Effector memory CD4-positive, alpha-beta T cell (primary cell): ENCODE results near the gene CDH23.

Source experiments
- DNase-seq, 3 donors: peaks; one replicate each; pipeline ENCODE4 v3.0.0-alpha.2; 2020
- H3K27ac ChIP-seq: 2 replicates; pipeline ENCODE4 v1.7.0; 2013; ENCODE audit warnings: mild to moderate bottlenecking, low read length, moderate library complexity; ENCODE audit not compliant: insufficient read depth, poor library complexity, severe bottlenecking
- H3K27me3 ChIP-seq: replicated peaks from 2 replicates; pipeline ENCODE4 v1.7.0; 2013; ENCODE audit warnings: mild to moderate bottlenecking, low read length; ENCODE audit not compliant: insufficient read depth, control insufficient read depth, poor library complexity, severe bottlenecking
- H3K36me3 ChIP-seq: 2 replicates; pipeline ENCODE4 v1.7.0; 2013; ENCODE audit warnings: mild to moderate bottlenecking, low read length, moderate library complexity; ENCODE audit not compliant: control insufficient read depth, insufficient read depth
- H3K4me1 ChIP-seq: 2 replicates; pipeline ENCODE4 v1.7.0; 2013; ENCODE audit warnings: low read length, mild to moderate bottlenecking; ENCODE audit not compliant: control insufficient read depth, insufficient read depth, poor library complexity, severe bottlenecking
- H3K4me3 ChIP-seq: 2 replicates; pipeline ENCODE4 v1.7.0; 2013; ENCODE audit warnings: low read length, low read depth, mild to moderate bottlenecking; ENCODE audit not compliant: insufficient read depth, poor library complexity, severe bottlenecking
- H3K9me3 ChIP-seq: 2 replicates; pipeline ENCODE4 v1.7.0; 2013; ENCODE audit warnings: mild to moderate bottlenecking, low read length, moderate library complexity; ENCODE audit not compliant: control insufficient read depth

Gene CDH23

GRCh38 chr10:71478813-71479365, 82.2 kb downstream of the CDH23 start:
- no peak overlapping the region for H3K27ac ChIP-seq
- H3K4me1 ChIP-seq: no peaks in the 10 kb centered on the region
- H3K27me3 ChIP-seq: no peaks in the 10 kb centered on the region
- H3K36me3 ChIP-seq: no peaks in the 10 kb centered on the region
- no peak overlapping the region for H3K4me3 ChIP-seq
- DNase-seq: no peak
- H3K9me3 ChIP-seq: no peaks in the 10 kb centered on the region

DNA sequence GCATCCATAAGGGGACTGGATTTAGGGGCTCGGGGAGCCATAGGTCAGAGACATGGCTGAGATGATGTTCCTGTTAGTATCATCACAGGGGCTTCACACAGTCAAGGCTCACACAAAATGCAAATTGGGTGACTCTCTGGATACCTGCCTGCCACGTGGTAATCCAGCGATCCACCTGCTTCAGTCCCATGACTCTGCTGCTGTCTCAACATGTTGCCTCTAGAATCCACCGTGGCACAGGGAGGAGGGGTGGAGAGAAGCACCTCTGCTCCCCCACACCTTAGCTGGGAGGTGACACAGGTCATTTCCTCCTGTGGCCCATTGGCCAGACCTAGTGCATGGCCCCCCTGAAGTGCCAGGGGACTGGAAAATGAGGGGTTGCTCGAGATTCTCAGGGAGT, 83.1 kb downstream of the CDH23 start:
- H3K9me3 ChIP-seq: no peaks in the 10 kb centered on the region
- no peak for DNase-seq
- no peak overlapping the region for H3K27ac ChIP-seq
- H3K4me3 ChIP-seq: no peak overlapping the region
- no peaks in the 10 kb centered on the region for H3K27me3 ChIP-seq
- H3K4me1 ChIP-seq: no peaks in the 10 kb centered on the region
- H3K36me3 ChIP-seq: no peaks in the 10 kb centered on the region

- H3K9me3 ChIP-seq: no peaks in the 10 kb centered on the region
- DNase-seq: no peak
- H3K4me1 ChIP-seq: no peaks in the 10 kb centered on the region
- no peak overlapping the region for H3K27ac ChIP-seq
- H3K4me3 ChIP-seq: no peak overlapping the region
- H3K27me3 ChIP-seq: no peaks in the 10 kb centered on the region
- no peaks in the 10 kb centered on the region for H3K36me3 ChIP-seq
Measured at GRCh38 chr10:71480662-71481061, 83.9 kb downstream of the CDH23 start.

GRCh38 chr10:71481746-71482410, 85.2 kb downstream of the CDH23 start:
- Histone ChIP-seq H3K4me1 (no peaks in the 10 kb centered on the region), H3K36me3 (no peaks in the 10 kb centered on the region), H3K9me3 (no peaks in the 10 kb centered on the region), H3K27ac (no peak overlapping the region), H3K4me3 (no peak overlapping the region), H3K27me3 (no peaks in the 10 kb centered on the region)
- DNase-seq: no peak

DNA sequence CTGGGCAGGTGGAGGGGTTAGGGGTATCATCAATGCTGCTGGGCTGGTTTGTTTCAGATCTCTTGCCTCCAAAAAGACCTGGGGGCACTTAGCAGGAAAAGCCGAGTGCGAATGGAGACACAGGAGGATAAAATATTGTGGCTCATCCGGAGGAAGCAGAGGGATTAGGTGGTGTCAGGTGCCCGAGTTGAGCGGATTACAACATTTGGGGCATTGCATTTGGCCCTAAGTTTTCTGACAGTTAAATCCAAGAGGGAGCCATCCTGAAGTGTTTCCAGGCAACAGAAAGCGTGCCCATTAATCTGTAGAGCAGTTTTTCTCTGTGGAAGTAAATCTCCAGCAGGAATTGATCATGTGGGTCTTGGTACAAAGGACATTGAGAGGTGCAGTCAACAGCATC, 85.9 kb downstream of the CDH23 start:
- Histone ChIP-seq H3K9me3 (no peaks in the 10 kb centered on the region), H3K4me3 (no peak overlapping the region), H3K27ac (no peak overlapping the region), H3K36me3 (no peaks in the 10 kb centered on the region), H3K4me1 (no peaks in the 10 kb centered on the region), H3K27me3 (no peaks in the 10 kb centered on the region)
- no peak for DNase-seq

DNA sequence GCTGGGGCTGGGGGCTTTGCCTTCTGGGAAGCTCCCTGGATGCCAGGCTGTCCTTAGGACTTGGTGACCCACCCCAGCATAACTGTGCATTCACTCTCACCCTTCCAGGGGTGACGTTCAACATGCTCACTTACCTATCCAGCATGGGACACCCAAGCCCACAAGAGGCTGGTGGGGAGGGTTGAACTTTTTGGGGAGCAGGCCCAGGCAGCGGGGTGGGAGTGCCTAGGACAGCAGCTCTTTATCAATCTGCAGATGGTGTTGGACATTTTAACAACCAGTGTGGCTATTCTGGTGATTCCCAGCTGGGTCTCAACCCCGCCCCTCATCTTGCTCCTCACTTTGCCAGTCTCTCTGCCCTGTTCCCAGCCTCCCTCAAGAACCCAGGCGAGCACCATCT, 86.4 kb downstream of the CDH23 start:
- DNase-seq: no peak
- Histone ChIP-seq H3K27ac (no peak overlapping the region), H3K27me3 (no peaks in the 10 kb centered on the region), H3K4me1 (no peaks in the 10 kb centered on the region), H3K4me3 (no peak overlapping the region), H3K36me3 (no peaks in the 10 kb centered on the region), H3K9me3 (no peaks in the 10 kb centered on the region)

DNA sequence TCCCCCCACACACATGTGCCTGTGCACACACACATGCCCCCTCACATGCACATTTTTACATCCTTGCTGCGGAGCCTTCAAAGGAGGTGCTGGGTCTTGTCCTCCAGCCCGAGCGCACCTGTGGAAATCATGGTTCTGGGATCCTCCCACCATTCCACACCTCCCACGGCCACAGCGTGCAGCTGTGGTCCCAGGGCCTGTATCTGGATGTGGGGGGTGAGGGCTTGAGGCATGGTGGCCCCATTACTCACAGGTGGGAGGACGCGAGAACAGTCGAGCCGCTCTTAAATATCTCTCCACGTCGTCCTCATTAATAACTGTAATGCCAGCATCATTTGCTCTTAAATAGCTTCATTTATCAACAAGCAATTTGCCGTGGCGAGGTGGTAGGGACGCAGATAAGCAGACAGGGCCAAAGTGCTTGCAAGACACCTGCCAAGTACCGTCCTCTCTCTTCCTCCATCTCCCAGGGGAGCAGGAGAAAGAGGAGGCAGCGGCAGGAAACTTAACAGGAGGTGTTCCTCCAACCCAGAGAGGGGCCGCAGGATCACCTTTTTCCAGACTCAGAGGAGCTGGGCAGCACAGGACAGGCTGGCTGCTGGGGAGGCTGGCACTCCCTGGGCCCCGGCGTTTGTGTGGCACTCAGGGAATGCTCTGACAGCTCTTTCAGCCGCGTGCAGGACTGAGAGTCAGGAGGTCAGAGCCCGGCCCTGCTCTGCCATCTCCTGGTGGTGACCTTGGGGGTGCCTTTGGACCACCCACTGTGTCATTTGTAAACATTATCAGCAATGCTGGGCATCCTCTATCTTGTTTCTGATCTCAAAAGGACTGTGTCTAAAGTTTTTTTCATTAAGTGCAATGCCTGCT, 87.4 kb downstream of the CDH23 start:
- Histone ChIP-seq H3K27me3 (no peaks in the 10 kb centered on the region), H3K27ac (no peak overlapping the region), H3K4me3 (no peak overlapping the region), H3K36me3 (no peaks in the 10 kb centered on the region), H3K4me1 (no peaks in the 10 kb centered on the region), H3K9me3 (no peaks in the 10 kb centered on the region)
- DNase-seq: no peak

DNA sequence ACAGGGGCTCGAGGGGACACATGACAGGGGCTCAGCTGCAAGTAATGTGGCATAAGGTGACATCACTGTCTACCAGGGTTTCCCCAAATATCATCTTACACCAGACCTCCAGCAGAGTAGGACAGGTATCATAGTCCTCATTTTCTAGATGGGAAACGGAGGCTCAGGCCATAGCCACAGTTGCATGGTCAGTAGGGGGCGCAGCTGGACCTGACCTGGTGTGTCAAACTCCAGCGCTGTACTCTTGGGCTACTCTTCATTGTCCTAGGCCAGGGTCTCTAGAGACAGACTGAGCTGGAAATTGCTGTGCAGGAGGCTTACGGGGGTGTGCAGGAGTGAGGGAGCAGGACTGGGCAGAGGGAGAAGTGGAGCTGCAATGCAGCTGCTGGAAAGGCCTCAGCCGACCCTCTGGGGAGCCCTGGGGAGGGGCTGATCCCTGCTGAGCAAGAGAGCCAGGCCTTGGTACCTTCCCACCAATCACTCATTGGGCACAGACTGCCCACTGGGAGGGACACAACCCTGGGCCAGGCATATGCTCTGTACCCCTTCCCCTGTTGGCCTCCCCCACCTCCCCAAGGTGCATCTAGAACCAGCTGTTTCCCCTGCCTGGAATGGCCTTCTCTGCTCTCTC, 89.9 kb downstream of the CDH23 start:
- H3K36me3 ChIP-seq: no peaks in the 10 kb centered on the region
- no peaks in the 10 kb centered on the region for H3K9me3 ChIP-seq
- no peaks in the 10 kb centered on the region for H3K27me3 ChIP-seq
- H3K4me1 ChIP-seq: no peaks in the 10 kb centered on the region
- no peak overlapping the region for H3K4me3 ChIP-seq
- H3K27ac ChIP-seq: no peak overlapping the region
- peak in 1 of 3 donors; percentile 11 for DNase-seq

DNA sequence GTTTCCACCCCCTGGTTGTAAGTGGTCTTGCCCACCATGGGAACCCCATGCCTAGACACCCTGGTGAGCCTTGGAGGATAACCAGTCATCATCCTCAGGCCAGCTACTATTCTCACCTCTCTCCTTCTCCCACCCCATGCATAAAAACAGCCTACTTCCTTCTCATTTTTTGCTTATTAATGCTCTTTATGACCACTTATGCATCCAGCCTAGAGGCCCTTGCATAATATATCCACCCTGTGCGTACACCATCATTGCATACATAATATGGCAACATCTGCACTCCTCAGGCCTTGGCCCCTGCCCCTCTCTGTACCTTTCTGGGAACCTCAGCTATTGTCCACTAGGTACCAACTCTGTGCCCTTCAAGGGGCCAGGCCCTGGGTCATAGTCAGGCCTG, 91.0 kb downstream of the CDH23 start:
- no peaks in the 10 kb centered on the region for H3K27me3 ChIP-seq
- no peak for DNase-seq
- no peak overlapping the region for H3K27ac ChIP-seq
- H3K36me3 ChIP-seq: no peaks in the 10 kb centered on the region
- H3K9me3 ChIP-seq: no peaks in the 10 kb centered on the region
- H3K4me3 ChIP-seq: no peak overlapping the region
- H3K4me1 ChIP-seq: no peaks in the 10 kb centered on the region

GRCh38 chr10:71489077-71489476, 92.4 kb downstream of the CDH23 start:
- no peak overlapping the region for H3K27ac ChIP-seq
- H3K9me3 ChIP-seq: no peaks in the 10 kb centered on the region
- no peaks in the 10 kb centered on the region for H3K36me3 ChIP-seq
- no peak overlapping the region for H3K4me3 ChIP-seq
- no peak for DNase-seq
- no peaks in the 10 kb centered on the region for H3K27me3 ChIP-seq
- H3K4me1 ChIP-seq: no peaks in the 10 kb centered on the region
